ENCODE measurements around the gene TEX28. TPM values are rescaled to one million over a fixed set of nuclear protein-coding genes. Genes with fewer than 3 reads are reported as not detected.
"Not testable (repeated sequence)": the region's sequence is repeated elsewhere in the genome, so short reads cannot be mapped to it uniquely, and the experiment has no call there.

TEX28 gene
- total RNA-seq, 2 experiments from 2014 or later: not detected

DNA sequence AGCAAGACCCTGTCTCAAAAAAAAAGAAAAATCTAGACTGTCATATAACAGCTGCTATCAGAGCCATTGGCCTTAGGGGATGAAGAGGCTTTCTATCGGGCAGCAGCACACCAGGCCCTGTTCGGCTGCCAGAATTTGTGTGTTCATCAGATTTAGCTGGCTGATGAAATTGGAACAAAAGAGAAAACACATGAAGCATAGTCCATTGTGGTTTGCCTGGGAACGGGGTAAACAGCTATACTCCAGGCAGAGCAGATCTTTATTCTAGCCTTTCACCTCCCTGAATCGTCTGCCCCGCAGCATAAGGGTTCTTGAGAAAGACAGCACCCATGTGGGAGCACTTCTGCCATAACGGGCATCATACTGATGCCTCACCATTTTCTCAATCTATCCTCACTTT is 12.3 kb upstream of the TEX28 start:
- Mint-ChIP-seq H3K4me1 (peaks cover 38% of the 10 kb centered on the region), H3K9me3 (no peaks in the 10 kb centered on the region), H3K4me3 (no peak overlapping the region), H3K27ac (no peak overlapping the region), H3K27me3 (no peaks in the 10 kb centered on the region), H3K36me3 (ENCODE audit: low read depth) (no peaks in the 10 kb centered on the region)
- DNase-seq: no peak
- ChIA-PET POLR2A (interaction anchor here (1.1 kb wide), 1 partner anchor 170 kb away, joined by 3 read pairs; no protein-coding TSS in a partner anchor), CTCF (no interaction called here)

GRCh38 chrX:154305541-154306205 is 10.7 kb upstream of the TEX28 start:
- DNase-seq: no peak
- Mint-ChIP-seq H3K9me3 (no peaks in the 10 kb centered on the region), H3K27me3 (no peaks in the 10 kb centered on the region), H3K4me3 (no peak overlapping the region), H3K27ac (no peak overlapping the region), H3K36me3 (ENCODE audit: low read depth) (no peaks in the 10 kb centered on the region), H3K4me1 (peaks cover 24% of the 10 kb centered on the region)
- POLR2A ChIA-PET: no interaction called here
- CTCF ChIA-PET: interaction anchor here (1.7 kb wide), 1 partner anchor 68 kb away, joined by 3 read pairs; no protein-coding TSS in a partner anchor

GRCh38 chrX:154304846-154305245 is 9.9 kb upstream of the TEX28 start:
- no peaks in the 10 kb centered on the region for H3K9me3 Mint-ChIP-seq
- H3K4me3 Mint-ChIP-seq: no peak overlapping the region
- CTCF ChIA-PET: no interaction called here
- H3K4me1 Mint-ChIP-seq: peaks cover 20% of the 10 kb centered on the region
- no peak overlapping the region for H3K27ac Mint-ChIP-seq
- H3K36me3 Mint-ChIP-seq (ENCODE audit: low read depth): no peaks in the 10 kb centered on the region
- no peak for DNase-seq
- H3K27me3 Mint-ChIP-seq: no peaks in the 10 kb centered on the region
- POLR2A ChIA-PET: no interaction called here

GRCh38 chrX:154303476-154303875 is 8.6 kb upstream of the TEX28 start:
- Mint-ChIP-seq H3K27ac (no peak overlapping the region), H3K4me3 (no peak overlapping the region), H3K36me3 (ENCODE audit: low read depth) (no peaks in the 10 kb centered on the region), H3K4me1 (peaks cover 12% of the 10 kb centered on the region), H3K9me3 (no peaks in the 10 kb centered on the region), H3K27me3 (no peaks in the 10 kb centered on the region)
- CTCF ChIA-PET: no interaction called here
- no peak for DNase-seq
- POLR2A ChIA-PET: no interaction called here

- H3K4me1 Mint-ChIP-seq; H3K9me3 Mint-ChIP-seq; CTCF ChIA-PET; H3K27ac Mint-ChIP-seq; DNase-seq; POLR2A ChIA-PET; H3K4me3 Mint-ChIP-seq; H3K36me3 Mint-ChIP-seq (ENCODE audit: low read depth); H3K27me3 Mint-ChIP-seq: not testable (repeated sequence)
Observed at GRCh38 chrX:154302998-154303397, 8.1 kb upstream of the TEX28 start.

DNA sequence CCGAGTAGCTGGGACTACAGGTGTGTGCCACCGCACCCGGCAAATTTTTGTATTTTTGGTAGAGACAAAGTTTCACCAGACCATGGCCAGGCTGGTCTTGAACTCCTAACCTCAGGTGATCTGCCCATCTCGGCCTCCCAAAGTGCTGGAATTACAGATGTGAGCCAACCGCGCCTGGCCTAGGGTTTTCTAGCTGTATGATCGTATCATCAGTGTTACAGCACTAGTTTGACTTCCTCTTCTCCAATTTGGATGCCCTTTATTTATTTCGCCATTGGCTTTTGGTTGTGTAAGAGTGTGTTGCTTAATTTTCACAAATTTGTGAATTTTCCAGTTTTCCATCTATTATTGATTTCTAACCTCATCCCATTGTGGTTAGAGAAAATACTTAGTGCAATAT is 5.9 kb upstream of the TEX28 start:
- Mint-ChIP-seq H3K4me1 (no peaks in the 10 kb centered on the region), H3K27ac (no peak overlapping the region), H3K9me3 (no peaks in the 10 kb centered on the region), H3K4me3 (no peak overlapping the region), H3K36me3 (ENCODE audit: low read depth) (no peaks in the 10 kb centered on the region), H3K27me3 (no peaks in the 10 kb centered on the region)
- DNase-seq: no peak
- ChIA-PET CTCF (no interaction called here), POLR2A (no interaction called here)

DNA sequence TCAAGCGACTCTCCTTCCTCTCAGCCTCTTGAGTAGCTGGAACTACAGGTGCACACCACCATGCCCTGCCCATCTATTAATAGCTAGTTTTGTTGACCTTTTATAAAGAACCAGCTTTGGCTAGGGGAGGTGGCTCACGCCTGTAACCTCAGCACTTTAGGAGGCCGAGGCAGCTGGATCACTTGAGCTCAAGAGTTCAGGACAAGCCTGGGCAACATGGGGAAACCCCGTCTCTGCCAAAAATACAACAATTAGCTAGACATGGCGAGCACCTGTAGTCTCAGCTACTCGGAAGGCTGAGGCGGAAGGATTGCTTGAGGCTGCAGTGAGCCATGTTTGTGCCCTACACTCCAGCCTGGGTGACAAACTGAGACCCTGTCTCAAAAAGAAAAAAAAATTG is 3.4 kb upstream of the TEX28 start:
- ChIA-PET POLR2A (no interaction called here), CTCF (interaction anchor here (2.3 kb wide), 1 partner anchor 10 kb away, joined by 7 read pairs; no protein-coding TSS in a partner anchor)
- Mint-ChIP-seq H3K9me3 (no peaks in the 10 kb centered on the region), H3K27me3 (no peaks in the 10 kb centered on the region), H3K27ac (no peak overlapping the region), H3K4me1 (no peaks in the 10 kb centered on the region), H3K4me3 (no peak overlapping the region), H3K36me3 (ENCODE audit: low read depth) (no peaks in the 10 kb centered on the region)
- DNase-seq: no peak

DNA sequence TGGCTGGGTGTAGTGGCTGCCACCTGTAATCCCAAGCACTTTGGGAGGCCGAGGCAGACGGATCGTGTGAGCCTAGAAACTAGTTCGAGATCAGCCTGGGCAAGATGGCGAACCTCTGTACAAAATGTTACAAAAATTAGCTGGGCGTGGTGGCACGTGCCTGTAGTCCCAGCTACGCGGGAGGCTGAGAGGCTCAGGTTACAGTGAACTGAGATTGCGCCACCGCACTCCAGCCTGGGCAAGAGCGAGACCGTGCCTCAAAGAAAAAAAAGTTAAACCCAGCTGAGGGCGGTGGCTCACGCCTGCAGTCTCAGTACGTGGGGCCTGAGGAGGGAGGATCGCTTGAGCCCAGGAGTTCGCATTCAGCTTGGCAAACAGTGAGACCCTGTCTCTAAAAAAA is 1.8 kb upstream of the TEX28 start:
- Mint-ChIP-seq H3K27me3 (no peaks in the 10 kb centered on the region), H3K4me3 (no peak overlapping the region), H3K27ac (no peak overlapping the region), H3K4me1 (no peaks in the 10 kb centered on the region), H3K9me3 (no peaks in the 10 kb centered on the region), H3K36me3 (ENCODE audit: low read depth) (no peaks in the 10 kb centered on the region)
- POLR2A ChIA-PET: no interaction called here
- CTCF ChIA-PET: interaction anchor here (1.3 kb wide), 1 partner anchor 30 kb away, joined by 4 read pairs; no protein-coding TSS in a partner anchor
- no peak for DNase-seq

DNA sequence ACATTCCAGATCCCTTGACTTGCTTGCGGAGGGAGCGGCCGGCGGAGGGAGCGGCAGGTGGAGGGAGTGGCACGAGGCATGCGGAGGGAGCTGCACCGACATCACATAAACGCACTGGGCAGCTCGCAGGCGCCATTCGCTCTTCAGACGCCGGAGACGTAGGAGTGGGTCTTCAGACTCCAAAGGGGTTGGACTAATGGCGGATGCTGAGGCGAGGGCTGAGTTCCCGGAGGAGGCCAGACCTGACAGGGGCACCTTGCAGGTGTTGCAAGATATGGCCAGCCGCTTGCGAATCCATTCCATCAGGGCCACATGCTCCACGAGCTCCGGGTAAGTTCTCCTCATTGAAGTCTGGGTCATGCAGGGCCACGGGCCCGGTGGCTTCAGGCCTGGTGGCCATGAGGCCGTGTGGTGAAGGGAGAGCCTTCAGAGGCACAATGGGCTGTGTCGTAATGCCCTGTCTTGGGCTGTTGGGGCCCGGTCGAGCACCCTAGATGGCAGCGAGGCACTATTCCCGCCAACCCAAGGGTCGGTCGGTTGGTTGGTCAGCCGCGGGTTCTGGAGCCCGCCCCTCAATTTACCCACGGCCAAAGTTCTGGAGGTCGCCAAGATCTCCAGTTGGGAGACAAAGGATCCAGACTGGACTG is 863 bp upstream of the TEX28 start, which contains the start of gene TKTL1:
TKTL1 (plus strand) TSS at position 132 of the 647 bp plus-strand sequence; CDS start at position 197, 65 bp downstream.
- Mint-ChIP-seq H3K4me3 (no peak within 1 kb of the TSS), H3K9me3 (no peaks in the 10 kb centered on the region), H3K36me3 (ENCODE audit: low read depth) (no peaks in the 10 kb centered on the region), H3K27me3 (no peaks in the 10 kb centered on the region), H3K27ac (no peak within 1 kb of the TSS), H3K4me1 (no peaks in the 10 kb centered on the region)
- no peak for DNase-seq
- ChIA-PET CTCF (no interaction called here), POLR2A (no interaction called here)

- CTCF ChIA-PET; H3K27me3 Mint-ChIP-seq; H3K9me3 Mint-ChIP-seq; DNase-seq; H3K27ac Mint-ChIP-seq; H3K4me3 Mint-ChIP-seq; H3K4me1 Mint-ChIP-seq; H3K36me3 Mint-ChIP-seq (ENCODE audit: low read depth); POLR2A ChIA-PET: not testable (repeated sequence)
Observed at GRCh38 chrX:154286406-154286805, 8.5 kb downstream of the TEX28 start.

- H3K27ac Mint-ChIP-seq, POLR2A ChIA-PET, H3K4me1 Mint-ChIP-seq: not testable (repeated sequence)
Observed at GRCh38 chrX:154284489-154285338, 10.2 kb downstream of the TEX28 start.

DNA sequence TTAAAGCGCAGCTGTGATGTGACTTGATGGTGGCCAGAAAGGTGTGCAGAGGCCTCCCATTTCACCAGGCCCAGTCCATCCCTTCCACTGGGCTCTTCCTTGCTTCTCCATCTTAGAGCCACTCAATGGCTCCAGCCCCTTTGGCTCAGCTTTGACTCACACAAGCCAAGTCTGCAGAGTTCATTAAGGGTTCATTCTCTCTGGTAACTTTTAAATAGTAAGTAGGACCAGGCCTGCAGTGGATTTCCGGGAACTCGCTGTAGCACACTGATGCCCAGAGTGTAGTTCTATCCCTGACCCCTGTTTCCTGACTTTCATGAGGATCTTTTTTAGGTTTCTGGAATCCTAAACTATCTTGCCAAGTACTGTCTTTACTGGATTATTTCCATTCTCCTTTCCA is 25.7 kb downstream of the TEX28 start:
- H3K4me1 Mint-ChIP-seq; H3K4me3 Mint-ChIP-seq; POLR2A ChIA-PET; H3K27me3 Mint-ChIP-seq; H3K9me3 Mint-ChIP-seq; H3K27ac Mint-ChIP-seq; CTCF ChIA-PET; H3K36me3 Mint-ChIP-seq (ENCODE audit: low read depth); DNase-seq: not testable (repeated sequence)

More at GRCh38 chrX:154284489-154285338, 10.2 kb downstream of the TEX28 start:
- H3K9me3 Mint-ChIP-seq; H3K4me3 Mint-ChIP-seq; H3K36me3 Mint-ChIP-seq (ENCODE audit: low read depth); H3K27me3 Mint-ChIP-seq; CTCF ChIA-PET; DNase-seq: not testable (repeated sequence)

GRCh38 chrX:154263072-154263471 is 31.9 kb downstream of the TEX28 start:
- H3K4me1 Mint-ChIP-seq; H3K36me3 Mint-ChIP-seq (ENCODE audit: low read depth); H3K4me3 Mint-ChIP-seq; DNase-seq; H3K27ac Mint-ChIP-seq; CTCF ChIA-PET; POLR2A ChIA-PET; H3K27me3 Mint-ChIP-seq; H3K9me3 Mint-ChIP-seq: not testable (repeated sequence)

Data from activated CD4-positive, alpha-beta memory T cell treated with anti-CD3 and anti-CD28 coated beads, Interleukin-2, amount 10 ng/mL, durations not matched to agents 7 days and 5 days (primary cell).